ENCODE data around the gene HOXA11. TPM values are rescaled to one million over a fixed set of nuclear protein-coding genes. Genes with fewer than 3 reads are reported as not detected.

Gene HOXA11
- total RNA-seq, 1 donor from 2014 or later = not detected

GRCh38 chr7:27132214-27132613 lies 52.8 kb downstream of the HOXA11 start:
- H3K27me3 ChIP-seq (ENCODE audit: control insufficient read depth, insufficient read depth, low read length) = peaks cover 60% of the 10 kb centered on the region
- no peak for DNase-seq (ENCODE audit: low read depth)
- no peak for FAIRE-seq
- no peaks in the 10 kb centered on the region for H3K36me3 ChIP-seq (ENCODE audit: control insufficient read depth, insufficient read depth, low read length)
- no peak overlapping the region for H3K4me3 ChIP-seq (ENCODE audit: low read depth, low read length)
- no peak for TF ChIP-seq CTCF (IDR thresholded peaks at IDR 0.05; ENCODE audit: insufficient read depth, low read length, severe bottlenecking)

- FAIRE-seq = no peak
- Histone ChIP-seq H3K27me3 (ENCODE audit: control insufficient read depth, insufficient read depth, low read length) (peaks cover 61% of the 10 kb centered on the region), H3K36me3 (ENCODE audit: control insufficient read depth, insufficient read depth, low read length) (no peaks in the 10 kb centered on the region), H3K4me3 (ENCODE audit: low read depth, low read length) (no peak overlapping the region)
- DNase-seq (ENCODE audit: low read depth) = no peak
- no peak for TF ChIP-seq CTCF (IDR thresholded peaks at IDR 0.05; ENCODE audit: insufficient read depth, low read length, severe bottlenecking)
These were observed 53.6 kb downstream of the HOXA11 start for GRCh38 chr7:27131390-27131819.

Other genes starting within 250 kb of the HOXA11 start
- gene HOXA1, start 89.2 kb downstream of the HOXA11 start, total RNA-seq = 0.26 TPM in 2 replicates
- not detected in 2 replicates for gene HOXA2, start 82.5 kb downstream of the HOXA11 start, total RNA-seq
- gene HOXA4, start 54.5 kb downstream of the HOXA11 start, total RNA-seq = not detected in 2 replicates
- gene HOXA5, start 41.6 kb downstream of the HOXA11 start, total RNA-seq = not detected in 2 replicates
- gene HOXA6, start 37.5 kb downstream of the HOXA11 start, total RNA-seq = 0.53 TPM in 1 of 2 replicates, not detected in the other
- gene HOXA3, start 32.6 kb downstream of the HOXA11 start, total RNA-seq = not detected in 2 replicates
- gene HOXA7, start 28.6 kb downstream of the HOXA11 start, total RNA-seq = not detected in 2 replicates
- gene HOXA9, start 19.7 kb downstream of the HOXA11 start, total RNA-seq = not detected in 2 replicates
- not detected in 2 replicates for gene HOXA10, start 10.9 kb downstream of the HOXA11 start, total RNA-seq
- under 0.01 TPM in 1 of 2 replicates, not detected in the other for gene HOXA13, start 14.9 kb upstream of the HOXA11 start, total RNA-seq
- not detected in 2 replicates for gene EVX1, start 57.6 kb upstream of the HOXA11 start, total RNA-seq

Measured in bronchial epithelial cell (primary cell).